Measurements from ENCODE around the gene PDE4A. TPM values are rescaled to one million over a fixed set of nuclear protein-coding genes. Genes with fewer than 3 reads are reported as not detected.
"Not testable (repeated sequence)": the region's sequence is repeated elsewhere in the genome, so short reads cannot be mapped to it uniquely, and the experiment has no call there.

Gene PDE4A
- polyA plus RNA-seq, 2 donors = 1.2 to 1.3 TPM

- 90 to 91% methylated on average over 7 to 8 of the region's 8 CpGs for WGBS, 2 donors
- no peaks in the 10 kb centered on the region for H3K9me3 ChIP-seq (ENCODE audit: control insufficient read depth in 2 of 2, insufficient read depth in 1 of 2, low read depth in 1 of 2, low read length in 1 of 2)
- H3K27ac ChIP-seq (ENCODE audit: low read depth in 2 of 2, low read length in 1 of 2) = no peak overlapping the region
- H3K36me3 ChIP-seq (ENCODE audit: control insufficient read depth in 2 of 2, insufficient read depth in 2 of 2, low read length in 1 of 2) = peaks cover 4 to 15% of the 10 kb centered on the region in 2 donors
- H3K4me3 ChIP-seq (ENCODE audit: low read depth in 1 of 2, low read length in 2 of 2) = no peak overlapping the region
- peaks cover 0 to 2% of the 10 kb centered on the region in 2 donors for H3K27me3 ChIP-seq (ENCODE audit: control insufficient read depth in 1 of 2, insufficient read depth in 2 of 2, low read length in 2 of 2)
- peaks cover 0 to 11% of the 10 kb centered on the region in 2 donors for H3K4me1 ChIP-seq (ENCODE audit: control insufficient read depth in 2 of 2, insufficient read depth in 2 of 2, low read length in 1 of 2)
Observed at GRCh38 chr19:10399878-10400277, 20.5 kb upstream of the PDE4A start.

GRCh38 chr19:10402441-10403038 lies 17.8 kb upstream of the PDE4A start:
- peaks cover 0 to 9% of the 10 kb centered on the region in 2 donors for H3K27me3 ChIP-seq (ENCODE audit: control insufficient read depth in 1 of 2, insufficient read depth in 2 of 2, low read length in 2 of 2)
- H3K27ac ChIP-seq (ENCODE audit: low read depth in 2 of 2, low read length in 1 of 2) = peak overlapping the region; percentile 11 to 89
- peaks cover 0 to 11% of the 10 kb centered on the region in 2 donors for H3K4me1 ChIP-seq (ENCODE audit: control insufficient read depth in 2 of 2, insufficient read depth in 2 of 2, low read length in 1 of 2)
- 1% methylated on average over 15 of the region's 15 CpGs for WGBS, 2 donors
- peak overlapping the region; percentile 89 to 97 for H3K4me3 ChIP-seq (ENCODE audit: low read depth in 1 of 2, low read length in 2 of 2)
- peaks cover 0 to 3% of the 10 kb centered on the region in 2 donors for H3K36me3 ChIP-seq (ENCODE audit: control insufficient read depth in 2 of 2, insufficient read depth in 2 of 2, low read length in 1 of 2)
- no peaks in the 10 kb centered on the region for H3K9me3 ChIP-seq (ENCODE audit: control insufficient read depth in 2 of 2, insufficient read depth in 1 of 2, low read depth in 1 of 2, low read length in 1 of 2)

GRCh38 chr19:10403137-10404021 lies 17.0 kb upstream of the PDE4A start, which contains the start of gene CDC37:
CDC37 (minus strand) TSS chr19:10403542; CDS start chr19:10403479, 63 bp downstream.
- peaks cover 0 to 3% of the 10 kb centered on the region in 2 donors for H3K36me3 ChIP-seq (ENCODE audit: control insufficient read depth in 2 of 2, insufficient read depth in 2 of 2, low read length in 1 of 2)
- H3K27ac ChIP-seq (ENCODE audit: low read depth in 2 of 2, low read length in 1 of 2) = peak within 1 kb of the TSS; percentile 64 to 89
- H3K4me3 ChIP-seq (ENCODE audit: low read depth in 1 of 2, low read length in 2 of 2) = peak within 1 kb of the TSS; percentile 89 to 97
- peaks cover 0 to 9% of the 10 kb centered on the region in 2 donors for H3K27me3 ChIP-seq (ENCODE audit: control insufficient read depth in 1 of 2, insufficient read depth in 2 of 2, low read length in 2 of 2)
- peaks cover 0 to 9% of the 10 kb centered on the region in 2 donors for H3K4me1 ChIP-seq (ENCODE audit: control insufficient read depth in 2 of 2, insufficient read depth in 2 of 2, low read length in 1 of 2)
- WGBS, 2 donors = 0% methylated on average over 68 to 69 of the region's 69 CpGs
- no peaks in the 10 kb centered on the region for H3K9me3 ChIP-seq (ENCODE audit: control insufficient read depth in 2 of 2, insufficient read depth in 1 of 2, low read depth in 1 of 2, low read length in 1 of 2)

- Histone ChIP-seq H3K4me3 (ENCODE audit: low read depth in 1 of 2, low read length in 2 of 2) (no peak overlapping the region), H3K9me3 (ENCODE audit: control insufficient read depth in 2 of 2, insufficient read depth in 1 of 2, low read depth in 1 of 2, low read length in 1 of 2) (no peaks in the 10 kb centered on the region), H3K27ac (ENCODE audit: low read depth in 2 of 2, low read length in 1 of 2) (no peak overlapping the region), H3K27me3 (ENCODE audit: control insufficient read depth in 1 of 2, insufficient read depth in 2 of 2, low read length in 2 of 2) (peaks cover 0 to 9% of the 10 kb centered on the region in 2 donors), H3K36me3 (ENCODE audit: control insufficient read depth in 2 of 2, insufficient read depth in 2 of 2, low read length in 1 of 2) (peaks cover 0 to 3% of the 10 kb centered on the region in 2 donors), H3K4me1 (ENCODE audit: control insufficient read depth in 2 of 2, insufficient read depth in 2 of 2, low read length in 1 of 2) (peaks cover 0 to 11% of the 10 kb centered on the region in 2 donors)
- WGBS, 2 donors = 5 to 7% methylated on average over 42 to 43 of the region's 43 CpGs
Observed at GRCh38 chr19:10404888-10405820, 15.2 kb upstream of the PDE4A start.

GRCh38 chr19:10406191-10406590 lies 14.1 kb upstream of the PDE4A start:
- Histone ChIP-seq H3K36me3 (ENCODE audit: control insufficient read depth in 2 of 2, insufficient read depth in 2 of 2, low read length in 1 of 2) (no peaks in the 10 kb centered on the region), H3K27ac (ENCODE audit: low read depth in 2 of 2, low read length in 1 of 2) (no peak overlapping the region), H3K9me3 (ENCODE audit: control insufficient read depth in 2 of 2, insufficient read depth in 1 of 2, low read depth in 1 of 2, low read length in 1 of 2) (no peaks in the 10 kb centered on the region), H3K4me3 (ENCODE audit: low read depth in 1 of 2, low read length in 2 of 2) (no peak overlapping the region), H3K27me3 (ENCODE audit: control insufficient read depth in 1 of 2, insufficient read depth in 2 of 2, low read length in 2 of 2) (peaks cover 0 to 9% of the 10 kb centered on the region in 2 donors), H3K4me1 (ENCODE audit: control insufficient read depth in 2 of 2, insufficient read depth in 2 of 2, low read length in 1 of 2) (peaks cover 0 to 8% of the 10 kb centered on the region in 2 donors)
- 58 to 70% methylated on average over 6 of the region's 6 CpGs for WGBS, 2 donors

- Histone ChIP-seq H3K27me3 (ENCODE audit: control insufficient read depth in 1 of 2, insufficient read depth in 2 of 2, low read length in 2 of 2) (peaks cover 0 to 9% of the 10 kb centered on the region in 2 donors), H3K4me1 (ENCODE audit: control insufficient read depth in 2 of 2, insufficient read depth in 2 of 2, low read length in 1 of 2) (peaks cover 0 to 8% of the 10 kb centered on the region in 2 donors), H3K4me3 (ENCODE audit: low read depth in 1 of 2, low read length in 2 of 2) (no peak overlapping the region), H3K27ac (ENCODE audit: low read depth in 2 of 2, low read length in 1 of 2) (no peak overlapping the region), H3K9me3 (ENCODE audit: control insufficient read depth in 2 of 2, insufficient read depth in 1 of 2, low read depth in 1 of 2, low read length in 1 of 2) (no peaks in the 10 kb centered on the region), H3K36me3 (ENCODE audit: control insufficient read depth in 2 of 2, insufficient read depth in 2 of 2, low read length in 1 of 2) (no peaks in the 10 kb centered on the region)
Observed at GRCh38 chr19:10407096-10407495, 13.2 kb upstream of the PDE4A start.

GRCh38 chr19:10408511-10409283 lies 11.6 kb upstream of the PDE4A start:
- Histone ChIP-seq H3K36me3 (ENCODE audit: control insufficient read depth in 2 of 2, insufficient read depth in 2 of 2, low read length in 1 of 2) (no peaks in the 10 kb centered on the region), H3K4me1 (ENCODE audit: control insufficient read depth in 2 of 2, insufficient read depth in 2 of 2, low read length in 1 of 2) (peaks cover 0 to 8% of the 10 kb centered on the region in 2 donors), H3K9me3 (ENCODE audit: control insufficient read depth in 2 of 2, insufficient read depth in 1 of 2, low read depth in 1 of 2, low read length in 1 of 2) (no peaks in the 10 kb centered on the region), H3K27ac (ENCODE audit: low read depth in 2 of 2, low read length in 1 of 2) (peak overlapping the region; percentile 31 to 36), H3K4me3 (ENCODE audit: low read depth in 1 of 2, low read length in 2 of 2) (no peak overlapping the region), H3K27me3 (ENCODE audit: control insufficient read depth in 1 of 2, insufficient read depth in 2 of 2, low read length in 2 of 2) (peaks cover 0 to 9% of the 10 kb centered on the region in 2 donors)
- 60 to 64% methylated on average over 18 of the region's 18 CpGs for WGBS, 2 donors

GRCh38 chr19:10411224-10411623 lies 9.1 kb upstream of the PDE4A start:
- not testable (repeated sequence) for H3K36me3 ChIP-seq (ENCODE audit: control insufficient read depth in 2 of 2, insufficient read depth in 2 of 2, low read length in 1 of 2); H3K4me3 ChIP-seq (ENCODE audit: low read depth in 1 of 2, low read length in 2 of 2); H3K27me3 ChIP-seq (ENCODE audit: control insufficient read depth in 1 of 2, insufficient read depth in 2 of 2, low read length in 2 of 2); H3K4me1 ChIP-seq (ENCODE audit: control insufficient read depth in 2 of 2, insufficient read depth in 2 of 2, low read length in 1 of 2); H3K27ac ChIP-seq (ENCODE audit: low read depth in 2 of 2, low read length in 1 of 2); H3K9me3 ChIP-seq (ENCODE audit: control insufficient read depth in 2 of 2, insufficient read depth in 1 of 2, low read depth in 1 of 2, low read length in 1 of 2)
- WGBS, 2 donors = 65 to 76% methylated on average over 5 of the region's 5 CpGs
